Ammon's horn (tissue), 1 donor: ENCODE measurements around the gene KCNJ5.
A peak's percentile ranks its signal among the peaks of the same experiment; 100 is the strongest.

Experiments used
- DNase-seq: peaks from one replicate; pipeline ENCODE4 v3.0.0-alpha.2; 2016; ENCODE audit warnings: low spot score

KCNJ5 gene

GRCh38 chr11:128871168-128871610, 20.0 kb upstream of the KCNJ5 start:
- DNase-seq, result no peak

DNA sequence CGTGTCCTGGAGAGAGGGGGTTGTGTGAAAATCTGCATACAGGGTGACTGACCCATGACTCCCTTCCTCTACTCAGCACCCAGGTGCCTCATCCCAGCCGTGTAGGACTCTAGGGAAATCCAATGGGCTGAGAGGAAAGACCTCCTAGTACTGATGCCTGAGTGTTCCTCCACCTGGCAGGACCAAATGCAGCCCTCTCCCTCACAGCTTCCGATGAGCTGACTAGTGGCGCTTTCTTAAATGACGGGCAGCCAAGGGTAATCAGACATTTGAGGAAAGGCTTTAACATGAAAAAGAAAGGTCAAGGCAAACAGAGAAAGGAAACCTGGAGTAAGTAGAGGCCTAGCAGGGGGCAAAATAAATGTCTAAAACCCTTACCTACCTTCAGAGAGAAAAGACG, 19.1 kb upstream of the KCNJ5 start:
- DNase-seq, result no peak

DNA sequence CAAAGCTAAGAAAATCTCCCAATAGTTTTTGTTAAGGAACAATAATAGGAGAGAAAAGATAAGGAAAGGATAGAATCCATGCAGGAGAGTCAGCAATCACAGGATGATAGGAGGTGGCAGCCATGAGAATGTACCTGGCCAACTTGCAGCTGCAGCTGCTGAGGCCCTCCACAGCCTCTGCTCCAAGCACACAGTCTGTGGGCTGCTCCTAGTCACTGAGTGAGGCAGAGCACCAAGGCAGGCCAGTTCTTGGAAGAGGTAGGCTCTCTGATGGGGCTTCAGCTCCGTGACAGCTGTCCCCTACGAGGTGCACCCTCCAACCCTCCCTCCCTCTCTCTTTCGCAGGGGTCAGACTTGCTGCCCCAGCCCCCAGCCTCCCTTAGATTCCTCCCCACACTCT, 18.6 kb upstream of the KCNJ5 start:
- DNase-seq, result no peak

- no peak for DNase-seq
Measured at GRCh38 chr11:128874427-128874826, 16.7 kb upstream of the KCNJ5 start.

DNA sequence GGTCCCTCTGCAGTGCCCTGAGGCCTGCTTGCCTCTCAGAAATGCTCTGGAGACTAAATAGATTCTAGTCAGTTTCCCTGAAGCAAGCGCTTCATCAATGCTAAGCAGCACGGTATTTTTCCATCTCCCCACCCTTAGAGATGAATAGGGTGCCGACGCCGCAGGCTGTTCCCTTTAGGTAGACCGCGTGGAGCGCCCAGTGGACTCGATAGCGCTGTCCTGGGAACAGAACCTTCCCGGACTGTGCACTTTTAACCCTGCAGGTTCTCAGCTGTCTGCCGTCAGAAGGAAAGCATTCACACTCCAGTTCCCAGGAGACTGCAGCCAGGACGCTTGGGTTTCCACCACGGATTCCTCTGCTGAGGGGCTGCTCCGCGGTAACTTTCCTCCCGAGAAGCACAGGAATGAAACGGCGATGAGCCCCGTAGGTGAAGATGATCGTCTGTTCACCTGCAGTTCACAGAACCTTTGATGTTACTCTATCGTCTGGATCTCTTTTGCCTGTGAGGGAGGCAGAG, 15.0 kb upstream of the KCNJ5 start:
- no peak for DNase-seq

- no peak for DNase-seq
Measured at GRCh38 chr11:128877726-128878125, 13.4 kb upstream of the KCNJ5 start.

DNA sequence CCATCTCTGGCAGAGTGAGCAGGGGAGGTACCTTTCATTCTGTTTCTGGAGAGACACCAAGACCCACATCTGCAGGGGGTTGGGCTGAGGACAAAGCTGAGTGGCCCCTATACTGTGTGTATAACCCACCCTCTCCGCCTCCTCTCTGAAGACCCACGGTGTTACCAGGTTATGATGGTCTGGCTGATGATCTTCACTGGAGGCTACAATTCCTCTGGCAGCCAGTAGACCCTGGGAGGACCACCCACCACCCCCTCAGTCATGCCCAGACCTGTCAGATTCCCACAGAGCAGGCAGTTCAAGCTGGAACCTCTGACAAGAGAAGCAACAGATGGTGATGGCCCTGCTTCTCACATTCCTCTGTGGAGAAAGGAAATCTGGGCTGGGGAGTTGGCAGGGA, 12.7 kb upstream of the KCNJ5 start:
- no peak for DNase-seq

- no peak for DNase-seq
Measured at GRCh38 chr11:128879817-128880216, 11.3 kb upstream of the KCNJ5 start.

GRCh38 chr11:128881221-128881620, 9.9 kb upstream of the KCNJ5 start:
- no peak for DNase-seq

DNA sequence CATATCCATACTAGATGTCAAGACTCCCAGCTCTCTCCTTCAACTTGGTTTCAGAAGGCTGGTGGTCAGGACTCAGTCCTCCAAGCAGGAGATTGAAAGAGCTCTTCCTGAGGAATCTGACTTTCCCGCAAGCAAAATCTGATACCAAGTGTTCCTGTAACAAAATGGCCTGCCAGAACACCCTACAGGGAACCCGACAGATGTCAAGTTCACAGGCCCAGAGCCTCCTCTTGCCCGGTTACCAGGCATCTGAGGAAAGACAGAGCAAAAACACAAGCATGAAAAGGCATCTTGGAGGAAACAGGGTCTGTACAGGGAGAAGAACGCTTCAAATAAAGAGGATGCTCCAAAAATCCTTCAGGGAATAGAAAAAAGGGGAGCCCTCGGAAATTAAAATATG, 8.7 kb upstream of the KCNJ5 start:
- no peak for DNase-seq

- no peak for DNase-seq
Measured at GRCh38 chr11:128884054-128884453, 7.1 kb upstream of the KCNJ5 start.

DNA sequence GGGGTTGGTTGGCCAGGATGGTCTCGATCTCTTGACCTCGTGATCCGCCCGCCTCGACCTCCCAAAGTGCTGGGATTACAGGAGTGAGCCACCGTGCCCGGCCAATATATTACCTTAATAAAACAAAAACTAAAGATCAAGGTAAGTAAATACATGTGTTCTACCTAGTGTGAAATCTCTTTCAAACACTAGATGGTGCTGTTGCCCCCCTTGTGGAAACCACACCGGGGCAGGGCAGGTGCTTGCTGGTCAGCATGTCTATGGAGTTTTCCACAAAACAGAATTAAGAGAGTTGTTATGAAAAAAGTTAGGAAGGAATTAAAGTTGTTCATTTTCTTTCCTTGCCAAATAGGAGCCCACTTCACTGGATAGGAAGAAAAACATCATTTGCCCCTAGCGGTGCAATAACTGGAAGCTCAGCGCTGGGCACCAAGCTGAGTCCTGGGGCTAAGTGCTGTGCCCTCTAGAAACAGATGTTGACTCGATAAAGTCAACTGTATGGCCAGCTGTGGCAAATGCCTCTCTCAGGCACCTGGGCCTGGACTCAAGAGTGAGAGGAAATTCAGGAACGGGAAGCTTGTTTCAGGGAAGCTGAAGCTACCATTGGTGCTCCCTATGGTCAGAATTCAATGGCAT, 6.3 kb upstream of the KCNJ5 start:
- DNase-seq, result peak; percentile 84

- DNase-seq, result no peak
Measured at GRCh38 chr11:128886406-128887124, 4.6 kb upstream of the KCNJ5 start.

DNA sequence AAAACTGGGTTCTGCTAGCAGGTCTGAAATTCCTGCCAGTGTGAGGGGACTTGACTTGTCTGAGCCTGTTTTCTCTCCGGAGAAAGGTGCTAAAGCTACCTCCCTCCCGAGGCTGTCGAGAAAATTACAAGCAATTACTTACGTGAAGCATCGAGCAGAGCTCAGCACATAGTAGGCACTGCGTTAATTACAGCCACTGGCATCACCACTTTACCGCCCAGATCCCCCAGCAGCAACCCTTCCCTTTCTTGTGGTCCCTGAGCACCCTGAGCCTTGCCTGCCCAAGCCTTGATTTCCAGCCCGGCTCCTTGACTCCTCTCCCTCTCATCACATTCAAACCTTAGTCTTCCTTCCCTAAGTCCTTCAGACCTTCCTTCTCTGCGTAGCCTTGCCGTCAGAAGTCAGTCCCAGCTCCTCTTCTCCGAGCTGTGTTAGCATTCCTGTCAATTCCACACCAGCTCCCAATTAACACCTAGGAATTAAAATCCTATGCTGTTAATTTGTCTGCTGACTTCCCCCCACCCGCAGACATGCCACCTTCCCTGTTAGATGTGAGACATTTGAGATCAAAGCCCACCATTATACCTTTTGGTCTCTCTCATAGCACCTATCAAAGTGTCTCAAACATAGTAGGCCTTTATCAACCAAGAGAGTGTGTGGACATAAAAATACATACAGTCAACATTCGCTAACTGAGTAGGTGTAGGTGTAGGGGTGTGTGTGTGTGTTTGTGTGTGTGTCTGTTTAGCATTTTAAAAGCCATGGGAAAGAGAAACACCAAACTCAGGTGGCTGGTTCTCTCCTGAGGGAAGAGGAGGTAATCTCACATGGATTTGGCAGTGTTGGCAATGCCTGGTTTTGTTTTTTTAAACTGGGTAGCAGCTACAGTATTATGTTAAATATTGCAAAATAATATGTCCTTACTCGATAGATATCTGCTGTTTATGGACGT, 2.8 kb upstream of the KCNJ5 start:
- no peak for DNase-seq

GRCh38 chr11:128889657-128890213, 1.4 kb upstream of the KCNJ5 start:
- DNase-seq, result no peak

DNA sequence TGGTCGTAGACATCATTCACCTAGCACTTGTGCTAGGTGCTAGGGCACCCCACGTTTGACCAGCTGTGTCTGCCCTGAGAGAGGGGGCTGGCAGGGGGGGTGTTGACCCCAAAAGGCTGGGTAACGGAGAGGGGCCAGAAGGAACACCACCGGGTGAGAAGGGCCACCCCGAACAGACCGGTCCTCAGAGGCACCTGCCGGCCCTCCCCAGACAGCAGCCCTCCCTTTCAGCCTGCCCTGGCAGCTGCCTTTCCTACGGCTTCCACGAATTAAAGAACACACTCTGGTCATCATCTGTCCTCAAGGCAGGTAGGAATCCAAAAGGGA, 977 bp upstream of the KCNJ5 start:
- no peak for DNase-seq

DNA sequence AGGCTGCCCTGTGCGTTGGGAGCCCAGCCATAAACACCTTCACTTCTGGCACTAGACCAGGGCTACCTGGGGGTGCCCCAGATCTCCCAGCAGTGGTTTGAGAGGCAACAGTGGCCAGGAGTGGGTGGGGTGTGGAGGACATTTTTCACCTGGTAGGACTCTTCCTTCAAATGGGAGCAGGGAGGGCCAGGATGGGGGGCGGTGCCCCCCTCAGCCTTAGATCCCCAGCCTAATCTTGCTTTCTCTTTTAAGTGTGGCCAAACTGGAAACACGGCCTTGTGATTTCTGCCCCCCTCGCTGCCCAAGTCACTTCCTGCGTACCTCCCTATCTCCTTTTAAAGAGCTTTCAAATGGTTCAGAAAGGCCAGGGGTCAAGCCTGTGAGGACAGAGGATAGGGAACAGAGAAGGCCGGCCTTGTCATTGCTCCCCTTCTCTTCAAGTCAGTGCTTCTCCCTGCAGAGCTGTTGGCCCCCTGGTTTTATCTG, 800 bp downstream of the KCNJ5 start:
- no peak for DNase-seq

DNA sequence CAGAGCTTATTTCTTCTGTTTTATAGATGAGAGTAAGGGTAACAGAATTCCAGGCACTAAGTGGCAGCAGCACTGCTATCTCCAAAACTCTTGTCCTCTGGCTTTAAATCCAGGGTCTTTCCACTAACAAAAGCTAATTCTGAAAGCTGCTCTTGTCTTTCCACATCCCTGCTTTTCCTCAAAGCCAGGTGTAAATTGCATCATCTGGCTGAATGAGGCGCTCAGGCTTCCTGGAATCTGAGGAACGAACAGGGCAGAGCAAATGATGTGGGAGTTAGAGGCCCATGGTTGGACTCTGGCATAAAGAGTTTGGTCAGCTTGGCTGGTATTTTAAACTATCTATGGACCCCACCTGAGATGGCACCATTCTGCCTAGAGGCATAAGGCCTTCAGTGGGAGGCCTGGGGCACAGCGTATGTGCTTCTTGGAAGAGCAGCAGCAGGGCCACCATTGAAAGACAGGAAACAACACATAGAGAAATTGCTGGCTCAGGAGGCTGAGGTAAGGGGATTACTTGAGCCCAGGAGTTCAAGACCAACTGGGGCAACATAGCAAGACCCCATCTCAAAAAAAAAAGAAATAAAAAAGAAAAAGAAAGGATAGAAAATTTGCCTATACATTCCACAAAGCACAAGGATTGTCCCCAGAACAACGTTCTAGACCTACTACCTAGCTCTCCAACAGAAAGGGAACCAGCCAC, 1.9 kb downstream of the KCNJ5 start:
- no peak for DNase-seq

GRCh38 chr11:128893578-128894285, 2.6 kb downstream of the KCNJ5 start:
- DNase-seq, result no peak

- no peak for DNase-seq
Measured at GRCh38 chr11:128894286-128894681, 3.1 kb downstream of the KCNJ5 start.

GRCh38 chr11:128894685-128895084, 3.5 kb downstream of the KCNJ5 start:
- no peak for DNase-seq
